ENCODE measurements around the gene UBR4. TPM values are rescaled to one million over a fixed set of nuclear protein-coding genes. Genes with fewer than 3 reads are reported as not detected.

The UBR4 gene
- total RNA-seq, 1 donor, result 136 TPM

GRCh38 chr1:19199969-19200604 lies 10.0 kb downstream of the UBR4 start:
- H3K4me3 ChIP-seq (ENCODE audit: low read depth, low read length), result no peak overlapping the region
- TF ChIP-seq, protein P1, sequence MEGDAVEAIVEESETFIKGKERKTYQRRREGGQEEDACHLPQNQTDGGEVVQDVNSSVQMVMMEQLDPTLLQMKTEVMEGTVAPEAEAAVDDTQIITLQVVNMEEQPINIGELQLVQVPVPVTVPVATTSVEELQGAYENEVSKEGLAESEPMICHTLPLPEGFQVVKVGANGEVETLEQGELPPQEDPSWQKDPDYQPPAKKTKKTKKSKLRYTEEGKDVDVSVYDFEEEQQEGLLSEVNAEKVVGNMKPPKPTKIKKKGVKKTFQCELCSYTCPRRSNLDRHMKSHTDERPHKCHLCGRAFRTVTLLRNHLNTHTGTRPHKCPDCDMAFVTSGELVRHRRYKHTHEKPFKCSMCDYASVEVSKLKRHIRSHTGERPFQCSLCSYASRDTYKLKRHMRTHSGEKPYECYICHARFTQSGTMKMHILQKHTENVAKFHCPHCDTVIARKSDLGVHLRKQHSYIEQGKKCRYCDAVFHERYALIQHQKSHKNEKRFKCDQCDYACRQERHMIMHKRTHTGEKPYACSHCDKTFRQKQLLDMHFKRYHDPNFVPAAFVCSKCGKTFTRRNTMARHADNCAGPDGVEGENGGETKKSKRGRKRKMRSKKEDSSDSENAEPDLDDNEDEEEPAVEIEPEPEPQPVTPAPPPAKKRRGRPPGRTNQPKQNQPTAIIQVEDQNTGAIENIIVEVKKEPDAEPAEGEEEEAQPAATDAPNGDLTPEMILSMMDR (IDR thresholded peaks at IDR 0.05; ENCODE audit: insufficient read depth, low read length), result no peak
- DNase-seq (ENCODE audit: low read depth), result no peak

DNA sequence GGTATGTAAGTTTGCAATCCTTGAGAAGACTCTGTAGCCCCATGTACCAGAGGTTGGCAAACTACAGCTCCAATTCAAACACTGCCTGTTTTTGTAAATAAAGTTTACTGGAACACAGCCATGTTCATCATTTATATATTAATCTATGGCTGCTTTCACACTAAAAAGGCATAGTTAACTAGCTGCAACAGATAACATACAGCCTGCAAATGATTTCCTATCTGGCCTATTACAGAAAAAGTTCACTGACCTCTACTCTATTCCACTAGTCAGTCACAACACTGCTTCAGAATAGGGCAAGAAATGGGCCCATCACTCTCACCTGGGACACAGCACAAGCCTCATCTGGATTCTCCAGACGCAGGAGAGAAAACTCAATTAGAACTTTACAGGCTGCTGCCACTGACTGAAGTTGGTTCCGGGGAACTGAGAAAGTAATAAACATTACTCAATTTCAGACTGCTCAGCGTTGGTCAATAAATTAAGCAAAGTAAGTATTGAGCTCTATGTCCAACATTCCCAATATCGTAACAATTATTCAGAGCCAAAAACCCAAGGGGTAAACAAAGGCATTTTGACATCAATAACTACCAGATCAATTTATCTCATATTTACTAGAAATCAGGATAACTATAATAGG lies 10.6 kb downstream of the UBR4 start:
- no peak for DNase-seq (ENCODE audit: low read depth)
- TF ChIP-seq, protein P1 (IDR thresholded peaks at IDR 0.05; ENCODE audit: insufficient read depth, low read length), result no peak
- H3K4me3 ChIP-seq (ENCODE audit: low read depth, low read length), result no peak overlapping the region

DNA sequence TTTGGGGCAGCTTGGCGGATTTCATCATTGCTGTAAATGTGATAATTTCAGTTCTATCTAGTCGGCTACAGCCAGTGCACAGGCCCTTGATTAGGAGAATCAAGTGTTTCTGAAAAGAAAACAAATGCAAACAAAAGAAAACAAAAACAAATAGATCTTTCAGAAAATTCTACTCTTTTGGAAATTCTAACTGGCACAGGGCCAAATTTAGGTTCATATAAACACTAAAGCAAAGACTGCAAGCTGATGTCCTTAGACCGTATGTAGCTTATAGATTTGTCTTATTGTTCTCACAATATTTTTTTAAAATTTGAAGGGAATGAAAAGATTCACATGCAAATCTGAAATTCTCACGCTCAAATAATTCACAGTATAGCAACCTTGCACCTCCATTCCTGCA lies 11.2 kb downstream of the UBR4 start:
- DNase-seq (ENCODE audit: low read depth), result no peak
- H3K4me3 ChIP-seq (ENCODE audit: low read depth, low read length), result no peak overlapping the region
- TF ChIP-seq, protein P1 (IDR thresholded peaks at IDR 0.05; ENCODE audit: insufficient read depth, low read length), result no peak

DNA sequence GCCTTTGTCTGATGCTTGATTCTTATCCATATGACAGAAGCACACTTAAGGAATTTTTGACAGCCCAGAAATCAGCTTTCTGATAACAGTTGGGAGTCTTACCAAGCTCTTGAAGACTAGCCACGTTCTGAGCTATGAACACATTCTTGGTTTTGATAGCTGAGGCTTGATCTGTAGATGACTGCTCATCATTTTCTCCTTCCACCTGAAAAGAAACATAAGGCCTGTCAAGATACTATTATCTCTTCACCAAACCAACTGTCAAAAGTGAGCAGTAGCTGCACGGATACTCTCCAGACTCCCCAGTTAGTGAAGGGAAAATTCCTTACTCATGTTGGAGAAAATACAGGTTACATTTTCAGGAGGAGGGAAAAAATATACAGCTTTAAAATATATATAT lies 12.2 kb downstream of the UBR4 start:
- H3K4me3 ChIP-seq (ENCODE audit: low read depth, low read length), result no peak overlapping the region
- TF ChIP-seq, protein P1 (IDR thresholded peaks at IDR 0.05; ENCODE audit: insufficient read depth, low read length), result no peak
- DNase-seq (ENCODE audit: low read depth), result no peak

- TF ChIP-seq, protein P1 (IDR thresholded peaks at IDR 0.05; ENCODE audit: insufficient read depth, low read length), result no peak
- no peak overlapping the region for H3K4me3 ChIP-seq (ENCODE audit: low read depth, low read length)
- DNase-seq (ENCODE audit: low read depth), result no peak
These were observed 13.7 kb downstream of the UBR4 start for GRCh38 chr1:19196331-19196730.

GRCh38 chr1:19193004-19193403 lies 17.1 kb downstream of the UBR4 start:
- H3K4me3 ChIP-seq (ENCODE audit: low read depth, low read length), result no peak overlapping the region
- TF ChIP-seq, protein P1 (IDR thresholded peaks at IDR 0.05; ENCODE audit: insufficient read depth, low read length), result no peak
- no peak for DNase-seq (ENCODE audit: low read depth)

All from fibroblast of the aortic adventitia (primary cell).